HG02973 (cell line): ENCODE data around the gene RBM27.
"Not testable (repeated sequence)": the region's sequence is repeated elsewhere in the genome, so short reads cannot be mapped to it uniquely, and the experiment has no call there.

Source experiments
- ATAC-seq: cut with Tn5 transposase; IDR thresholded peaks from one replicate; pipeline ENCODE4 v1.9.1; 2021; ENCODE audit warnings: moderate library complexity; ENCODE audit not compliant: unreplicated experiment

The RBM27 gene

GRCh38 chr5:146203011-146203871 lies at the start of gene RBM27:
RBM27 (plus strand) TSS chr5:146203605; CDS start chr5:146203766, 161 bp downstream.
- peak; percentile 100 for ATAC-seq

GRCh38 chr5:146158255-146158654 lies 45.1 kb upstream of the RBM27 start:
- no peak for ATAC-seq

GRCh38 chr5:146164382-146164781 lies 39.0 kb upstream of the RBM27 start:
- no peak for ATAC-seq

- no peak for ATAC-seq
Measured at GRCh38 chr5:146165460-146165859, 37.9 kb upstream of the RBM27 start.

- no peak for ATAC-seq
Measured at GRCh38 chr5:146165903-146166302, 37.5 kb upstream of the RBM27 start.

- no peak for ATAC-seq
Measured at GRCh38 chr5:146169076-146169475, 34.3 kb upstream of the RBM27 start.

- ATAC-seq: peak; percentile 74
Measured at GRCh38 chr5:146173049-146173448, 30.4 kb upstream of the RBM27 start.

GRCh38 chr5:146173597-146173996 lies 29.8 kb upstream of the RBM27 start:
- ATAC-seq: peak; percentile 95

GRCh38 chr5:146176805-146177204 lies 26.6 kb upstream of the RBM27 start:
- no peak for ATAC-seq

GRCh38 chr5:146179696-146180095 lies 23.7 kb upstream of the RBM27 start:
- ATAC-seq: no peak

GRCh38 chr5:146183403-146183802 lies 20.0 kb upstream of the RBM27 start:
- not testable (repeated sequence) for ATAC-seq

- no peak for ATAC-seq
Measured at GRCh38 chr5:146185161-146185560, 18.2 kb upstream of the RBM27 start.

GRCh38 chr5:146188358-146188757 lies 15.0 kb upstream of the RBM27 start:
- no peak for ATAC-seq

GRCh38 chr5:146192571-146193043 lies 10.8 kb upstream of the RBM27 start:
- no peak for ATAC-seq

GRCh38 chr5:146193285-146193684 lies 10.1 kb upstream of the RBM27 start:
- no peak for ATAC-seq

- ATAC-seq: not testable (repeated sequence)
Measured at GRCh38 chr5:146194997-146195396, 8.4 kb upstream of the RBM27 start.

GRCh38 chr5:146196459-146197048 lies 6.9 kb upstream of the RBM27 start:
- no peak for ATAC-seq

GRCh38 chr5:146199176-146199815 lies 4.1 kb upstream of the RBM27 start:
- ATAC-seq: no peak

GRCh38 chr5:146201795-146202194 lies 1.6 kb upstream of the RBM27 start:
- not testable (repeated sequence) for ATAC-seq

GRCh38 chr5:146203872-146204192 lies 427 bp downstream of the RBM27 start:
- peak; percentile 10 for ATAC-seq

- no peak for ATAC-seq
Measured at GRCh38 chr5:146205499-146206202, 2.2 kb downstream of the RBM27 start.
